NCI-H345 (cell line): ENCODE results near the gene WNK2.
"Not testable (repeated sequence)": the region's sequence is repeated elsewhere in the genome, so short reads cannot be mapped to it uniquely, and the experiment has no call there.

Experiments used
- DNase-seq: peaks from one replicate; lab custom pipeline; 2025; lab: John Stamatoyannopoulos, UW

WNK2 gene

GRCh38 chr9:93338196-93338595 lies 154.3 kb downstream of the WNK2 start:
- not testable (repeated sequence) for DNase-seq

DNA sequence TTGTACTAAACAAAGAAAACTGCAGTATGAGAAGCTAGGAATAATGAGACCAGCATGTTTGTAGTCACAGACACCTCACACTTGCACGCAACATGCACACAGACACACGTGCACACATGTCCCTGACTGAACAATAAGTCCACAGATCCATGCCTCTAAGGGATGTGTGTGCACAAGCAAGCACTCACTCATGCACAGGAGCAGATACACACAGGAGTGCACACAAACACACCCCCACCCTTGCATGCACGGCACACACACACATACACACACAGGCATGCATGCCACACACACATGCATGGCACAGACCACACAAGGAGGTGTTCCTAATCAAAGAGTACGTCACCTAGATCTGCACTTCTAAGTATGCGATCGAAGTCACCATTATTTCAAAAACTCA lies 156.2 kb downstream of the WNK2 start:
- no peak for DNase-seq

DNA sequence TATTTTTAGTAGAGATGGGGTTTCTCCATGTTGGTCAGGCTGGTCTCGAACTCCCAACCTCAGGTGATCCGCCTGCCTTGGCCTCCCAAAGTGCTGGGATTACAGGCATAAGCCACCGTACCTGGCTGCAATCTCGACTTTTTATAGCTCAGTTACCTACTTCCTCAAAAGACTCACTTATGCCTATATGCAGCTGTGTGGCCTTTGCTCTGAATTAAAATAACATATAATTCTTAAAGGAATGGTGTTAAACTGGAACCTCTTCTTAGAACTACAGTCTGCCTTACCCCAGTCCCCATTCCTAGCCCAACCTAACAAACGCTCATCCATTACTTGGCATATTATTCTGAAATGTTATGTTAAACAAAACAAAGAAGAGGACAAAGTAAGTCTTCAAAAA lies 157.9 kb downstream of the WNK2 start:
- not testable (repeated sequence) for DNase-seq

DNA sequence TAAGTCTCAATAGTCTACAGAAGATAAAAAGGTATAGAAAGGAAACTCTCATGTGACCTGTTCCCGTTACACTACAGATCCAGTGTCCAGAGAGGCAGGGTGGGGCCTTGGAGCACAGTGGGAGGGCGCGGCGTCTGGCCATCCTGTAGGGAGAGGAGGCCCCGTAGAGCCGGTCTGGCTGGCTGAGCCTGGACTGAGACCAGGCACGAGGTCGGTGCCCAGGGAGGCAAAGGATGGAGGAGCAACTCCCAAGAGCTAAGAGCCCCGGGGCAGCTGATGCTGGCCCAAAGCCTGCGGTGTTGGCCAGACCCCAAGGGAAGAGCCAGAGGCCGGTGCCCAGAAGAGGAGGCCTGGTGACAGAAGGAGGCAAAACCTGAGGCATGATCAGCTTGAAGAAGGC lies 158.5 kb downstream of the WNK2 start:
- DNase-seq, result not testable (repeated sequence)

DNA sequence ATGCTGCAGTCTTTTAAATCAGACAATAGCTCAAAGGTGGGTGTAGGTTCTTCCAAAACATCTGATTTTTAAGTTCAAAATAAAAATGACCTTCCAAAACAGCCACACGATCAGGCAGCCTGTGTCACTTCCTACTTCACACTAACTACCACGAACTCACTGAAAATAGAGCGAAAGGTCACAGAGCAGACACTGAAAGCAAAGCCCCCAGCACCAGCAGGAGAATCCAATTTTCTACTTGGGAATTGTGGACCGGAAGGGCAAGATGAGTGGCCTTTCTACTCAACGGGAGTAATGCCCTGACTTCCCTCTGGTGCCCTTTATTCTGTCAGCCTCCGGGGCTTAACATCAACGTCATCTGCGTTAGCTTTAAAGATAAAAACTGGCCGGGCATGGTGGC lies 159.7 kb downstream of the WNK2 start:
- DNase-seq, result no peak

GRCh38 chr9:93345643-93346230 lies 161.8 kb downstream of the WNK2 start:
- DNase-seq, result no peak

- DNase-seq, result no peak
These were observed 162.5 kb downstream of the WNK2 start for GRCh38 chr9:93346231-93347112.

- not testable (repeated sequence) for DNase-seq
These were observed 163.5 kb downstream of the WNK2 start for GRCh38 chr9:93347371-93347975.

DNA sequence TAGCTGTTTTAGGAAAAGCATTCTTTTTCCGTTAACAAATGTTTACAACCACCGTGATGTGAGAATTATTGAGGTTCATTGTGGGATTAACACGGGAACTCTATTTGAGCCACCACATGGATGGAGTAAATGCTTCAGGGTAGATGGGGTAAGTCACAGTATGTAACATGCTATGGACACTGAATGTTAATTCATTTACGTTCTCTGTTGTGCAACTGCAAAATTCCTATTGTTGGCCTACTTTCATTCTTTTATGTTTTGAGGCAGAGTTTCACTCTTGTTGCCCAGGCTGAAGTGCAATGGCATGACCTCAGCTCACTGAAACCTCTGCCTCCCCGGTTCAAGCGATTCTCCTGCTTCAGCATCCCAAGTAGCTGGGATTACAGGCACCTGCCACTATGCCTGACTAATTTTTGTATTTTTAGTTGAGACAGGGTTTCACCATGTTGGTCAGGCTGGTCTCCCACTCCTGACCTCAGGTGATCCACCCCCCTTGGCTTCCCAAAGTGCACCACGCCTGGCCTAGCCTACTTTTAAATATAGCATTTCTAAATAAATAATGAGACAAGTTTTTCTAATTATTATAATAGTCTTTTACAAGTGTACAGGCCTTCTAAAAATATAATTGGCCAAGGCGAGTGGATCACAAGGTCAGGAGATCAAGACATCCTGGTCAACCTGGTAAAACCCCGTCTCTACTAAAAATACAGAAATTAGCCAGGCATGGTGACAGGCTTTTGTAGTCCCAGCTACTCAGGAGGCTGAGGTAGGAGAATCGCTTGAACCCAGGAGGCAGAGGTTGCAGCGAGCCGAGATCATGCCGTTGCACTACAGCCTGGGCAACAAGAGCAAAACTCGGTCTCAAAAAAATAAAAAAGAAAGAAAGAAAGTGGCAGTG lies 169.7 kb downstream of the WNK2 start:
- not testable (repeated sequence) for DNase-seq

- DNase-seq, result no peak
These were observed 170.5 kb downstream of the WNK2 start for GRCh38 chr9:93354451-93354850.

DNA sequence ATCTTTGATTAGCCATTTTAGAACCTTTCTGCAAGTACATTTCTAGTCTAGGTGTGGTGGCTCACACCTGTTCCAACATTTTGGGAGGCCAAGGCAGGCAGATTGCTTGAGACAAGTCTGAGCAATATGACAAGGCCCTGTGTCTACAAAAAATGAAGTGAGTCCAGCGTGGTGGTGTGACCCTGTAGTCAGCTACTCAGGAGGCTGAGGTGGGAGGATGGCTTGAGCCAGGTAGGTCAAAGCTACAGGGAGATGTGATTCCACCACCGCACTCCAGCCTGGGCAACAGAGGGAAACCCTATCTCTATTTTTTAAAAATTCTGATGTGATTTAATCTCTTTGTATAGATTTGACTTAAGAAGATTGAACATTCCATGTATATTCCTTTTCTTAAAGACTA lies 171.9 kb downstream of the WNK2 start:
- DNase-seq, result no peak

DNA sequence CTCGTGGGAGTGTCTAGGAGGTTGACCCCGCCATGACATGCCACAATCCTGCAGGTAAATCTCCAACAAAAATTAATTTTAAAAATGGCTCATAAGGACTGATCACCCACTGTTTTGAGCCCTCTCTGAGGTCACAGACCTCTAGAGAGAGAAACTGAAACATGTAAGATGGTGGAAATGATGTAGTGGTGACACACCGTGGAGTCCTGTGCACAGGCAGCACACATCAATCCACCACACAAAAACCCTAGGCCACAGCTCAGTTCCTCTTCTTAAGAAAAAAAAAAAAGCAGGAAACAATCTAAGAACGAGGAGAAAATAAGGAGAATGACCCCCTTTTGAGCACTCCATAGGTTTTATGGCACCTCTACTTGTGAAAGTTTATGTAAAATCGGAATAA lies 173.7 kb downstream of the WNK2 start:
- no peak for DNase-seq

DNA sequence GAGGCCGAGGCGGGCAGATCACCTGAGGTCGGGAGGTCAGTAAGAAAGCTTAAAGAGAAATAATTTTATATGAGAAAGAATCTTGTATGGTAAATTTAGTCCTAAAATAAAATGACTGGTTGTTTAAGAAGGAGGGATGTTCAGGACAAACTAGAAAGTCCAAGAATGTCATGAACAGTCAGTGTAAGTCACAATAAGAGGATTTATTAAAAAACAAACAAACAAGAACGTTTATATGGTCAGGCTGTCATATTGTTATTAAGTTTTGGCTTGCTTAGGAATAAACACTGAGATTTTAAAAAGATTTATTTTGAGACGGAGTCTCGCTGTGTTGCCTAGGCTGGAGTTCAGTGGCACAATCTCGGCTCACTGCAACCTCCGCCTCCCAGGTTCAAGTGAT lies 176.0 kb downstream of the WNK2 start:
- not testable (repeated sequence) for DNase-seq

DNA sequence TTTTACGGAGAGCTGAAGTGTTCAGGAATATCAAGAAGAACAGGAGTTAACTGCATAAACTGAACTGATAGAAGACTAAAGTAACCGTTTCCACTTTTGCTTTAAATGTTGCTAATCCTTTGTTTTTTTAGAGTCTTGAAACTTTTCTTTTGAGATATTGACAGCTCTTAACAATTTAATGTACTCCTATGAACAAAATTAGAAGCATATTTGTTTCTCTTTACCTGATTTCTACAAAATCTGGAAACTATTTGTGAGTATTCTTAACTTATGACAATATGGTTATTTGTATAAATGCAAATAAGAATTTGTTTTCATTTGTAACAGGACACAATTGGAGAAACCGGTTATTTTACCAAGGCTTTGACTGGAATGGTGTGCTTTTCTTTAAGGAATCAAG lies 178.1 kb downstream of the WNK2 start:
- no peak for DNase-seq

DNA sequence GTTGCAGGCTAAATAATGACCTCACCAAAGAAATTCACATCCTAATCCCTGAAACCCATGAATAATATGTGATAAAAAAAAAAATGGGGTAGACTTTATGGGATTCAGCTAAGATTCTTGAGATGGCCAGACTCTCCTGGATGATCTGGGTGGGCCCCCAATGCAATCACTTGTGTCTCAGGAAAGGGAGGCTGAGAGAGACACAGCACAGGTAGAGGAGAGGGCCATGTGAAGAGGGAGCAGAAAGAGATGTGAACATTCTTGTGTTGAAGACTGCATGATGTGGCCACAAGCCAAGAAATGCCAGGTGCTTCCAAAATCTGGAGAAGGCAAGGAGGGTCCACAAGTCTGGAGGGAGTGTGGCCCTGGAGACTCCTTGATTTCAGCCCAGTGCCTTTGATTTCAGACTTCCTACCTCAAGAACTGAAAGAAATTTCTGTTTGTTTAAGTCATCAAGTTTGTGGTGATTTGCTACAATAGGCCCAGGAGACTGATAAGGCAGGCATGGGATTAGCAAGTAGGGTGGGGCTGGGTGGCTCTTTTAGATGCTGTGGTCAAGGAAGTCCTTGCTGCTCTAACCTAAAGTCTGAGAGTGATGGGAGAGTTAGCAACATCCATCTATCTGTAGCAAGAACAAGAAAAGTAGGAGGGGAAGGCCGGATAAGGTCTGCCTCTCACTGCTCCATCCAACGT lies 180.9 kb downstream of the WNK2 start:
- no peak for DNase-seq

DNA sequence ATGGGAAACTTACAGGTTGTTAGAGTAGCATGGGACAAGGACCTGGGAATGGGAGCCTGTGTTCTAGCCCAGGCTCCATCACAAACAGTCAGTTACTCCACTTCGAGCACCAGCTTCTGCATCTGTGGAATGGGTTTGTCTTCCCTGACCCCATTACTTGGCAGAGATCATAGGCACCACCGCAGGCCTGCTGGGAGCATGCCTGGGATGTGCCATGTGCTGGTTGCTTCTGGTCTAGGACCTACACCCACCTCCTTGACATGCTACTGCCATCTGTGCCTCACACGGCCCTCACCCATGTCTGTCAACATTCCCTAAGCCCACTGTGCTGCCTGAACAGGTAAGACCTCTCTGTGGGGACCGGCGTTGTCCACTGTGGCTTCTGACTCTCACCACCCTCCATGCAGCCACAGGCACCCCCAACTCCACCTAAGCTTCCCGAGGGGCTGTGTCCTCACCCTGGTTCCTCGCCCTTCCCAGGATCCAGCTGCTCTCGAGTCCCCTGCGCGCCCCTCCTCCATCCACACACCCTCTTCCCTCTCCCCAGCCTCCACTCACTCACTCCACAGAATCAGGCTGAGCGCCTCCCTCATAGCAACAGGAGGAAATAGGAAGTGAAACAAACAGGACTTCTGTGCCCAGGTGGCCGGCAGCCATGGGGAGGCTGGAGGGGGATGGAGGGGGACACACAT lies 181.6 kb downstream of the WNK2 start:
- no peak for DNase-seq

GRCh38 chr9:93366119-93366447 lies 182.1 kb downstream of the WNK2 start:
- DNase-seq, result no peak

- DNase-seq, result not testable (repeated sequence)
These were observed 182.5 kb downstream of the WNK2 start for GRCh38 chr9:93366486-93366885.

- no peak for DNase-seq
These were observed 184.5 kb downstream of the WNK2 start for GRCh38 chr9:93368437-93368836.

DNA sequence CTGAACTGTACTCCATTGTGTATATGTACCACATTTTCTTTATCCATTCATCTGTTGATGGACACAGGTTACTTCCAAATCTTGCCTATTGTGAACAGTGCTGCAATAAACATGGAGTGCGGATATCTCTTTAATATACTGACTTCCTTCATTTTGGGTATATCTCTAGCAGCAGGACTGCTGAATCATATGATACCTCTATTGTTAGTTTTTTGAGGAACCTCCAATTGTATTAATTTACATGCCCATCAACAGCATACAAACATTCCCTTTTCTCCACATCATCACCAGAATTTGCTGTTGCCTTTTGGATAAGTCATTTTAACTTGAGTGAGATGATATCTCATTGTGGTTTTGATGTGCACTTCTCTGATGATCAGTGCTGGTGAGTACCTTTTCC lies 185.7 kb downstream of the WNK2 start:
- DNase-seq, result no peak
